ENCODE data around the gene LRRC18. TPM values are rescaled to one million over a fixed set of nuclear protein-coding genes. Genes with fewer than 3 reads are reported as not detected.

LRRC18 gene
- total and polyA plus RNA-seq, 9 of the 15 experiments (the other 6 are each of a cell fraction or from before 2014, with no cell fraction given): not detected

GRCh38 chr10:48879451-48879850, 60.2 kb downstream of the LRRC18 start:
- H3K9ac ChIP-seq (ENCODE audit: insufficient read depth in 1 of 2, low read depth in 2 of 2, low read length in 2 of 2): no peak overlapping the region
- no peaks in the 10 kb centered on the region for H3K9me1 ChIP-seq (ENCODE audit: control insufficient read depth, insufficient read depth, low read length)
- H2AFZ ChIP-seq (ENCODE audit: low read depth, low read length): no peak overlapping the region
- no peaks in the 10 kb centered on the region for H3K9me3 ChIP-seq (replicated peaks; ENCODE audit: control insufficient read depth, insufficient read depth, low read depth, low read length)
- intact Hi-C loops (cut with micrococcal nuclease): no loop called here
- H3K79me2 ChIP-seq (ENCODE audit: control insufficient read depth, insufficient read depth, low read length): no peaks in the 10 kb centered on the region
- H4K20me1 ChIP-seq (replicated peaks; ENCODE audit: control insufficient read depth, insufficient read depth, low read length): no peaks in the 10 kb centered on the region; the same call in 1 of the 2 replicates
- 3% methylated on average over 5 of the region's 5 CpGs for WGBS (ENCODE audit: insufficient coverage, low coverage, missing lambda C conversion rate)
- POLR2A ChIA-PET: interaction anchor here (0.6 kb wide), 1 partner anchor 101 kb away, joined by 7 read pairs; no protein-coding TSS in a partner anchor
- TF ChIP-seq ID3 (CRISPR knock-in tag; IDR thresholded peaks at IDR 0.05) (no peak), ID3 (tag; IDR thresholded peaks at IDR 0.05) (no peak), STAT5A (IDR thresholded peaks at IDR 0.05; ENCODE audit: borderline replicate concordance, low read length) (no peak), MCM7 (IDR thresholded peaks at IDR 0.05) (no peak), ZNF766 (CRISPR knock-in tag; conservative IDR thresholded peaks at IDR 0.05) (no peak), CHAMP1 (IDR thresholded peaks at IDR 0.05) (no peak), KAT2B (IDR thresholded peaks at IDR 0.05; ENCODE audit: low read depth, low read length) (no peak), BRF2 (IDR thresholded peaks at IDR 0.05; ENCODE audit: borderline replicate concordance, insufficient read depth, insufficient read length) (no peak)
- H3K4me3 ChIP-seq: no peak overlapping the region
- FAIRE-seq (no peak), ATAC-seq (no peak), DNase-seq (ENCODE audit: extremely low read depth in 1 of 4, low spot score in 3 of 4) (no peak)
- H3K27me3 ChIP-seq (ENCODE audit: control insufficient read depth in 2 of 2, insufficient read depth in 2 of 2, low read length in 2 of 2): 0 out of 5 replicates have a peak, but pooled peaks cover 0 to 9% of the 10 kb centered on the region in 2 experiments
- CTCF ChIA-PET (ENCODE audit: low intra/inter-chr PET ratio): no interaction called here
- no TSS peak for BruUV-seq (replicated peaks)
- in situ Hi-C loops (cut with MboI): no loop called here
- H3K36me3 ChIP-seq (ENCODE audit: control insufficient read depth, insufficient read depth, low read length): no peaks in the 10 kb centered on the region
- no peaks in the 10 kb centered on the region for H3K4me1 ChIP-seq (replicated peaks in 1 of 2; ENCODE audit: control insufficient read depth in 2 of 2, insufficient read depth in 2 of 2, low read length in 2 of 2)
- no peak overlapping the region for H3K27ac ChIP-seq (ENCODE audit: extremely low read depth, low read depth, low read length)
- H3K4me2 ChIP-seq (ENCODE audit: insufficient read depth, low read length): no peak overlapping the region

Data from K562 (cell line).